Cardiac fibroblast (primary cell): ENCODE measurements around the gene DIAPH1.

ENCODE experiments used
- DNase-seq, 2 donors: peaks; one replicate each; pipeline versions ENCODE4 v3.0.0 to v3.0.0-alpha.2; 2010; ENCODE audit warnings: low read depth in 2 of 2
- H3K4me3 ChIP-seq, 2 donors: replicated peaks in 1 of 2; 1 replicate in 1 of 2; 2 replicates in 1 of 2; pipeline ENCODE4 v1.5.1; 2011; ENCODE audit warnings: low read depth in 2 of 2, low read length in 2 of 2, mild to moderate bottlenecking in 2 of 2, moderate library complexity in 1 of 2
- TF ChIP-seq, protein P1 (sequence below): IDR thresholded peaks from one replicate; pipeline ENCODE4 v1.5.1; 2011; ENCODE audit warnings: low read depth, mild to moderate bottlenecking, low read length, inconsistent platforms

DIAPH1 gene

DNA sequence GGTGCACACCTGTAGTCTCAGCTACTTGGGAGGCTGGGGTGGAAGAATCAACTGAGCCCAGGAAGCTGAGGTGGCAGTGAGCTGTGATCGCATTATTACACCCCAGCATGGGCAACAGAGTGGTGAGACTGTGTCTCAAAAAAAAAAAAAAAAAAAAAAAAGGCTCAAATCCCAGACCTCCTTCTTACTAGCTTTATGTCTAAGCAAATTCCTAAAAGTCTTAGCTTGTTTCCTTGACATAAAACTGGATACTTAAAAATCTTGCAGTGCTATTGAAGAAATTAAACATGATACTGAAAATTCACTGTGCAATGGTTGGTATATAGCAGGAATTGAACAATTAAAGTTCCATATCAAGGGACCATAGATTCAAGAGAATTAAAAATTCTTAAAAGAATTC, 84.9 kb downstream of the DIAPH1 start:
- TF ChIP-seq, protein P1, sequence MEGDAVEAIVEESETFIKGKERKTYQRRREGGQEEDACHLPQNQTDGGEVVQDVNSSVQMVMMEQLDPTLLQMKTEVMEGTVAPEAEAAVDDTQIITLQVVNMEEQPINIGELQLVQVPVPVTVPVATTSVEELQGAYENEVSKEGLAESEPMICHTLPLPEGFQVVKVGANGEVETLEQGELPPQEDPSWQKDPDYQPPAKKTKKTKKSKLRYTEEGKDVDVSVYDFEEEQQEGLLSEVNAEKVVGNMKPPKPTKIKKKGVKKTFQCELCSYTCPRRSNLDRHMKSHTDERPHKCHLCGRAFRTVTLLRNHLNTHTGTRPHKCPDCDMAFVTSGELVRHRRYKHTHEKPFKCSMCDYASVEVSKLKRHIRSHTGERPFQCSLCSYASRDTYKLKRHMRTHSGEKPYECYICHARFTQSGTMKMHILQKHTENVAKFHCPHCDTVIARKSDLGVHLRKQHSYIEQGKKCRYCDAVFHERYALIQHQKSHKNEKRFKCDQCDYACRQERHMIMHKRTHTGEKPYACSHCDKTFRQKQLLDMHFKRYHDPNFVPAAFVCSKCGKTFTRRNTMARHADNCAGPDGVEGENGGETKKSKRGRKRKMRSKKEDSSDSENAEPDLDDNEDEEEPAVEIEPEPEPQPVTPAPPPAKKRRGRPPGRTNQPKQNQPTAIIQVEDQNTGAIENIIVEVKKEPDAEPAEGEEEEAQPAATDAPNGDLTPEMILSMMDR, result no peak
- DNase-seq, result no peak
- no peak overlapping the region for H3K4me3 ChIP-seq

DNA sequence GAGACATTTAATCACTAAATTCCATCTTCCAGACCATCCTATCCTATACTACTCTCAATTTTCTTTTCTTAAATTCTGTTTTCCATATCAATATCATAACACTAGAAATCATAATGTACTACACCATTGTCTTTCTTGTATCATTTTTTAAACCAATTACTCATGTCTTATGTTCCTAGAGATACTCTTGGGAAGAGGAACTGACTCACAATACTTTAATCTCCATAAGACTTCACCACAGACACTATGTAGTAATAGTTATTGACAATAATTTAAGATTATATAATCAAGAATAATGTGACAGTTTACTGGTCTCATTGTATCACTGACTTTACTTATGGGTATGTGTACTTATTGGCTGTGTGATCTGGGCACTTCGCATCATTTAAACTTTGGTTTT, 86.1 kb downstream of the DIAPH1 start:
- TF ChIP-seq, protein P1, result no peak
- DNase-seq, result peak in 1 of 2 donors; percentile 43
- no peak overlapping the region for H3K4me3 ChIP-seq

DNA sequence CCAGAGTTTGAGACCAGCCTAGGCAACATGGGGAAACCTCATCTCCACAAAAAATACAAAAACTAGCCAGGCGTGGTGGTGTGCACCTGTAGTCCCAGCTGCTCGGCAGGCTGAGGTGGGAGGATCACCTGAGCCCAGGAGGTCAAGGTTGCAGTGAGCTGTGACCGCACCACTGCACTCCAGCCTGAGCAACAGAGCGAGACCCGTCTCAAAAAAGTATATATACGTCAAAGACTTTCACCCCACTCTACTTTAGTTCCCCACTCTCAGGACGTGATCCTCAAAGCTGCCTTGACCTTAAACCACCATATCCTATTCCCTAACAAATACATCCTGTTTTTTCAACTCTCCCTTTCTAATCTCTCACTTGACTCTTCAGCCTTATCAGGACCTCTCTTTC, 88.9 kb downstream of the DIAPH1 start:
- TF ChIP-seq, protein P1, result no peak
- no peak overlapping the region for H3K4me3 ChIP-seq
- DNase-seq, result no peak

DNA sequence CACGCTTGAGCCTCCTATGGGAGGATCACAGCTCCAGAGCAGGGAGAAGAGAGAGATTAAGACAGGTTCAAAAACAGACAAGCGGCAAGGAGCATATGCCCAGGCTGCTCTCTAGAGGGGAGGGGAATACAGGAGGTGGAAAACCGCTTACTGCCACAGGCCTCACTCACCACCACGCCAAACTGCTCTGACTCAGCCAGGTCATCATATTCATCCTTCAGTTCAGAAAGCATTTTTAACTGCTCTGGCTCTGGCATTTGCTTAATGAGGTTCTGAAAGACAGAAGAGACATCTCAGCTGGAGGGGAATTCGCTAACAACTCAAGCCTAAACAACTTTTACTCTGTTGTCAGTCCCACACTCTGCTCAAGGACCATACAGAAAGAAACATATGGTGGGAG, 89.8 kb downstream of the DIAPH1 start:
- peak; percentile 56 to 76 for DNase-seq
- TF ChIP-seq, protein P1, result no peak
- H3K4me3 ChIP-seq, result no peak overlapping the region

DNA sequence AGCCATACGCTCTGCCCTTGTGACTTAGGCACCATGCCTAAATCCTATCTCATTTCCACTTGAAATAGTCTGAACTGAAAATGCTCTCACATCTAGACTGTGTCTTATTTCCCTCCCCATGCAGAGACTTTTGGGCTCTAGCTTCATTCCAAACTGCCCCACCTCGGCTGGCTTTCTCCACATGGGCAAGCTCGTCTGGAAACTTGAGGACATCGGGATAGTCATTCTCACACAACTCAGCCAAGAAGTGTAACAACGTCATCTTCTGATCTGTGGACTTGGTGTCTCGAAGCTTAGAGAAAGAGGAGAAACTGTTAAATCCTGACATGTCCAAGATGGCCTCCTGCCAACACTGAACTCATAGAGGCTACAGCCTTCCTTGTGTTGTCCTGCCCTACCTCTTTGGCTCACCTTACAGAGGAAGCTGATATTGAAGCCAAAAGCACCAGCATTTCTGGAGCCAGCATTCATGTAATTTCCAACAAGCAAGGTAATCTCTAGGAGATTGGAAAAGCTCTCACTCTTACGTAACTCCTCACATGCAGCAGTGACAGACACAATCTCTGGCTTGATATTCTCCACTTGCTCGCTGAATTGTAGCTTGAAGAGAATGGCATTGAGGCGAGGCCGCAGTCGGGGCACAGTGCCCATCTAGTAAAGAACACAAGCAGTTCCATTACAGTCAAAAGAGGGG, 90.4 kb downstream of the DIAPH1 start:
- DNase-seq, result peak; percentile 26 to 73
- H3K4me3 ChIP-seq, result no peak overlapping the region
- TF ChIP-seq, protein P1, result no peak

DNA sequence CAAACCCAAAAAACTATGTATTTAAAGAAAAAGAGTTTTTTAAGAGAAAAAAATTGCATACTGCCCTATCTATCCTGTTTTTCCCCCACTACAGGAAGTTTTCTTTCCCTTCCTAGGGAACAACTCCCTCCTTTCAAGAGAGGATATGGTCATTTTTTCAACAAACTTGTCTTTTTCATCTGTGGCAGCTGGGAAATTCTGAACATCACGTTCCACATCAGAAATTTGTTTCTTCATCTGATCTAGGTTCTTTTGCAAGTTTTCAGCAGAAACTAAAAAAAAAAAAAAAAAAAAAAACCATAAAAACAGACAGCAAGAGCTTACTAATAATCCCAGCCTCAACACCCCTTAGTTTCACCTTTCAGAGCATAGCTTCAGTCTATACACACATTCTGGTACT, 91.4 kb downstream of the DIAPH1 start:
- TF ChIP-seq, protein P1, result no peak
- H3K4me3 ChIP-seq, result no peak overlapping the region
- no peak for DNase-seq

DNA sequence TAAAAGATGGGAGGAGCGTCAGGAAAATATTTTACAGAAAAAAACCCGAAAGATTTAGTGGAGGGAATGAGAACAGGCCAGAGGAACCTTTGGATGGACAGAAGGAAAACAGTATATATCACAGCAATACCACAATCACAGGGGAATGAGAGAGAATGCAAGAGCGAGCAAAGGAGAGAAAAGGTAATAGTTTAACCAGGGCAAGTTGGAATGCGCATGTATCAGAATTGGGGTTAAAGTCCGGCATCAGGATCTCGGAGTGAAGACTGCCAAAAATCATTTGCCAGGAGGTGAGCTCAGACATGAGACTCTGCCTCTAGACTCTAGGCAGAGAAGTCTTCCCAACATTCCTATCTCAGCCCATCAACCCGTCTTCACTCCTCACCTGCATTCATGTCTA, 93.1 kb downstream of the DIAPH1 start:
- no peak overlapping the region for H3K4me3 ChIP-seq
- TF ChIP-seq, protein P1, result no peak
- no peak for DNase-seq
